Measurements from ENCODE around the gene ZNF200.

- TF ChIP-seq POLR2AphosphoS5 (IDR thresholded peaks at IDR 0.05; ENCODE audit: low read depth, low read length) (no peak), REST (IDR thresholded peaks at IDR 0.05; ENCODE audit: insufficient read depth in 1 of 2, low read depth in 2 of 2, low read length in 2 of 2) (no peak), TAF1 (IDR thresholded peaks at IDR 0.05; ENCODE audit: borderline replicate concordance, insufficient read depth, low read length) (no peak), SIN3A (IDR thresholded peaks at IDR 0.05; ENCODE audit: borderline replicate concordance, insufficient read depth, low read length) (no peak)
Observed at GRCh38 chr16:3198334-3199072, 36.5 kb downstream of the ZNF200 start.

Data from PFSK-1 (cell line).